GM18909 (cell line): ENCODE data around the gene ADAMTS2.

Experiments used
- ATAC-seq: cut with Tn5 transposase; IDR thresholded peaks from one replicate; pipeline ENCODE4 v1.9.1; 2021; ENCODE audit warnings: mild to moderate bottlenecking; ENCODE audit not compliant: unreplicated experiment, poor library complexity

The ADAMTS2 gene

DNA sequence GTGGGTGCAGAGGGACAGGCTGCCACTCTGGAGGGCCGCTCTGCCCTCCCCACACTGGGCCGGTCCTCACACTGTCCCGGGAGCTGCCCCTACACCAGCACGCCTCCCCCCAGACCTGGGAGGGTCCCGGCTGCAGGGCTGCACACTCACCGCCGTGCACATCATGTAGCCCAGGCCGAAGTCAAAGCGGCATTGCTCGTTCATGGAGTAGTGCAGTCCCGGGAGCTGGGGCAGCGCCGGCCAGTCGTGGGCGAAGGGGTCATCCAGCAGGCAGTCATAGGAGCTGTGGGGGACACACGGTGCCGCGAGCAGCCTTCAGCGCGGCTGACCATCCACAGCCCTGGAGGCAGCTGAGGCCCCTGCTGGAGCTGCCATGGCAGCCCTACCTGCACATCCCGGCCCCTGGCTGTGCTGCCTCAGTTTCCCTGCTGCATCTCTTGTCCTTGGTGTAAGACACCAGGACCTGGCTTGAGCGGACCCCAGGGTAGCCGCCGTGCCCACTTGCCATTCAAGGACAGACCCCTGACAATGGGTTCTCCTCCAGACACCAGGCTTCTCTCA, 191.8 kb downstream of the ADAMTS2 start:
- ATAC-seq = no peak

DNA sequence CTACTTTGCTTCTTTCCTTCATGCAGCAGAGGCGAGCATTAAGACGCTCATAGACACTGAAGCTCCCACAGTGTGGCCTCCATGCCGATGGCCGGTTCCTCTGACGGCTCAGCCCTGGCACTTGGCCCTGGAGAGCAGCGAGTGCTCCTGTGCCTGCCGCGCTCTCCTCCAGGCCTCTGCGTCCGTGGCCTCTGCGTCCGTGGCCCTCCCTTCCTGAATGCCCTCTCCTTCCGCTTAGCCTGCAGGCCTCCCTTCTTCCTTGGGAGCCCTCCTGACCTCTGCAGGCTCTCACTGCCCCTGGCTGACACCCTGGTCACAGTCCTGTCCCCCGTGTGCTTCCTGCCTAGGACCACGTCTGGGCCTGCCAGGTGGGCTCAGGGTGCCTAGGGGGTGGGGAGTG, 192.3 kb downstream of the ADAMTS2 start:
- no peak for ATAC-seq

DNA sequence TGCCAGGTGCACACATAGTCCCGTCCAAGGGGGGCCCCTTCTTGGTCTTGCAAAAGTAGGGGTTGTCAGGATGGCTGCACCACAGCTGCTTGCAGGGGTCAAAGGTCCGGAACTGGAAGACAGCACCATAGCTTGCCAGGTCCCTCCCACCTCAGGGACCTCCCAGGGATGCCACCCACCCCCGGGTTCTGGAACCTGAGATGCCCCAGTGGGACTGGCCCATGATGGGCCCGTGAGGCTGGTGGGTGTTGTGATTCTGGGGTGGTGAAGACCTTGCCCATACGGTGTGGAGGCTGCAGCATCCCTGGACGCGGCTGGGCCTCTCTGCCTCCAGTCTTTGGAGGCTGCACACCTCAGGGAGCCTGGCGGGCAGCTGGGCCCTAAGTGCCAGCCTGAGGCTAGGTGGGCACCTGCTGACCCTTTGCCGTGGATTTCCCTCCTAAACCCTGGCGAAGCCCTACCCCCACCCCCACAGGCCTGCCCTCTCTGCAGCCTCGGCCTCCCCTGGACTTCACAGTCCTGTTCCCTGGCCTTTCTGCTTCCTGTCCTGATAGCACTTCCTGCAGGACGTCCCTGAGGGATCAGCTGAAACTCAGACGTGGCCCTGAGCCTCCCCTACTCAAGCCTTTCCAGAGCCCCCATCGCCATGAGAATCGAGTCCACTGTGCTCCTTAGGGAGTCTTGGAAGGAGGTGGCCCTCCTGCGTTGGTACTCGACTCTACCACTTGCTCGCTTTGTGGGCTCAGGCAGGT, 192.9 kb downstream of the ADAMTS2 start:
- ATAC-seq = no peak

DNA sequence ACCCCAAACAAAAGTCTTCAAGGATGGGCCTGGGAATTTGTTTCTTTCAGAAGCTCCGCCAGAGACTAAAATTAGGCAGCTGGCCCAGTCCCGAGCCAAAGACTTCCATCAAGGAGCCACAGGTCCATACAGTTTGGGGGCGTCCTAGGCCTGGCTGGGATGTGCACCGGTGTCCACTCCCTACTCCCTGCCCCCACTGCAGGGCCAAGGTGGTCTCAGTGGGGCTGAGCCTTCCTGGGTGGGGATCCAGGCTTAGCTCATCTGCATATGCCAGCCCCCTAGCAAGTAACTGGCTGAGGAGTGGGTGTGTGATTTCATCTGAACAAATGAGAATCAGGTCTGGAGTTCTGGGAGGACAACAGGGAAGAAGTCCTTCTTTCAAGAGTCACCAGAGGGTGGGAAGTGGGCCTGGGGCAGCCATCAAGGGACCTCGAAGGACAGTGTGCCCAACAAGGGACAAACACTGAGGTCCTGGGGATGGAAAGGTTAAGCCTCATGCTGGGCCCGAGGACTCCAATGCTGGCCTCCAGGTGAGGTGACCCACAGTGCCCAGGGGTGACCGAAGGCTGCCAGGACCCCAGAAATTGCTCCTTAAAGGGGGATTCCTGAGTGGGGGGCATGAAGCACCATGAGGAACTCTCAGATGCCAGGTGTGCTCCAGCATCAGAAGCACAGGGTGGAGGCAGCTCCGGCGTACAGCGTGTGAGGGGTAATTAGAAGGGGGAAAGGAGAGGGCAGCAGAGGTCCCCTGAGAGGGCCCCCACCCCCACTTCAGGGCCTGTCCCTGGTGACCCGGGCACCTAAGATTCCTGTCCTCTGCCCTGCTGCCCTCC, 193.8 kb downstream of the ADAMTS2 start:
- ATAC-seq = no peak

DNA sequence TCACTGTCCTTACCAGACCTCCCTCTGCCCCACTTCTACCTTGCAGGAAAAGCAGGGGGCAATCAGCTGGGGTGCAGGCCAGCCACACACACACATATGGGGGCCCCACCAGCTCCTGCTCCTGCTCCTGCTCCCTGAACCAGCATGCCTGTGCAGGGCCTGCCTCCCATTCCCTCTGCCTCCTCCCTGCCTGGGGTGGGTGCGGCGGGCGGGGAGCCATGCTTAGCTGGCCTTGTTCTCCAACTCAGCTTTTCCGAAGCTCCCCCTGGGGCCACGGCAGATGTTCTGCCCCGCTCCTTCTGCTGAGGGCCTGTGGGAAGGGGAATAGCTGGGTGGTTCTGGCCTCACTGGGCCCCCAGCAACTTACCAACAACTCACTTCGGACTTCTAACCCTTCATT, 195.2 kb downstream of the ADAMTS2 start:
- ATAC-seq = no peak

DNA sequence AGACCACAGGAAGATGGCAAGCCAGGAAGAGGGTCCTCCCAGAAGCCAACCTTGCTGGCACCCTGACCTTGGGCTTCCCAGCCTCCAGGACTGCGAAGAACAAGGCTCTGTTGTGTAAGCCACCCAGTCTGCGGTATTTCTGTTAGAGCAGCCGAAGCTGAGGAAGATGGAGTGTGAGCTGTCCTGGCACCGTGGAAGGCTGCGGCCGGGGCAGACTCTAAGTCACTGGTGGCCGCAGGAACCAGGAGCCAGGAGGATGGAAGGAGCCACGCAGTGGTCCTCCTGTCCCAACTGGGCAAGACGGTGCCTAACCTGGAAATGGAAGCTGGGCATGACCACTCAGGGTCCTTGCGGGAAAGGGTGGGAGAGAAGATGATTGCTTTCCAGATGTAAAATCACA, 196.0 kb downstream of the ADAMTS2 start:
- no peak for ATAC-seq

DNA sequence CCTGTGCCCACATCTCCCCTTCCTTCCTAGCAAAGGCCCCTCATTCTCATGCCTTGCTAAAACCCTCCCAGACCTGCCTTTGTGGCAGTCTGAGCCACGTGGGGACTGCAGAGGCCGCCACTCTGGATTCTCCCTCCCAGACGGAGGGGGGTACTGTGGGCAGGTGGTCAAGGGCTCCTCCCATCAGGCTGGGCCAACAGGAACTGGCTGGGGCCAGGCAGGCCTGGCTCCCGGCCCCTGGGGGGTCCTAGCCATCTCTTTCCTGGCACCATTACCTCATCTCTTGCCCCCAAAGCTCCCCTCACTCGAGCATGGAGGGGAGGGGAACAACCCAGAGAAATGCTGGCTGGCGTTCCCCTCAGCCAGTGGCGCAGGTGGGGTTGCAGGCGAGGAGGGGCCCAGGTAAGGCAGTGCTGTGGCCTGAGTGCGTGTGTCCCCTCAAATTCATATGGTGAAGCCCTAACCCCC, 196.5 kb downstream of the ADAMTS2 start:
- ATAC-seq = no peak

DNA sequence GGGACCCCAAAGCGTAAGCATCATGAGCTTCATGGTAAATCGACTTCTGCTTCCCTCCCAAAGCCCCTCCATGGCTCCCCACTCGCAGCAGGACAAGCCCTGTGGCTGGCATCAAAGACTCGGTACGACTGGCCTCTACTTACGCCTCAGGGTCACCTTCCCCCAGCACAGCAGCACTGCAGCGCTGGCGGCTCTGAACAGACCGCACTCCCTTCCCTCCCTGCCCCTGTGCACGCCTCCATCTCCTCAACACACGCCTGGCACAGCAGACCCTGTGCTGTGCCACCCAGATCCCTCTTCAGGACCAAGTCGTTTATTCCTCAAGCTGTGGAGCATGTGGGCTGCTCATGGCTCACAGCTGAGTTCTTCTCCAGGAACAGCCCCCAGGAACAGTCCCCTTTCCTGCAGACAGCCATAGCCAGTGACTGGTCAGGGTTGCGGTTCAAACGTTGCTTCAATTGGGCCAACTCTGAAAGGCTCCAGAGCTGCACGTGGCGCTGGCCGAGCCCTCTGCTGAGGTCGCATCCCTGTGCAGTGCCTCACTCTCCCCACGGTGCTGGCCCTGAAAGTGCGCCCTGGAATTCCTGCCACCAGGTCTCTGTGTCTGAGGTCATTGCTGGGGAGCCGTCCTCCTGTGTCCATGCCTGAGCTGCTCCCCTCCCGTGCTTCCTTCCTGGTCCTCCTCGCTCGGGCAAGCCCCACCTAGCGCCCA, 197.1 kb downstream of the ADAMTS2 start:
- ATAC-seq = no peak

DNA sequence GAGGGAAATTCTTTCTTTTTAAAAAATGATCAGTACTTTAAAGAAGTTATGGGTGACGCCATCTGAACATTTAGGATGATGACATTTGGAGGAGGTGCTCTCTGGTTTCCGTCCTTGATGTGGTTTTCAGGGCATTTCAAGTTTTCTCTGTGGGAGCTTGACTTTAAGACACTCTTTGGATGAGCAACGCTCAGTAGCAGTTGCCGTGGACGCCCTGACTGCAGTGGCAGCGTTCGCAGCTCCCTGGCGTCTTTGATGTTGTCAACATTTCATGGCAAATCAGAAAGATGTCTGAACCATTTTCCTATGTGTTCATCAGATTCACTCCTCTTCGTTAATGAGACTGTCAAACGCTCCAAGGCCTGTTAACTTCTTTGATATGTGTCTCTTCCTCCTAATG, 199.0 kb downstream of the ADAMTS2 start:
- no peak for ATAC-seq

DNA sequence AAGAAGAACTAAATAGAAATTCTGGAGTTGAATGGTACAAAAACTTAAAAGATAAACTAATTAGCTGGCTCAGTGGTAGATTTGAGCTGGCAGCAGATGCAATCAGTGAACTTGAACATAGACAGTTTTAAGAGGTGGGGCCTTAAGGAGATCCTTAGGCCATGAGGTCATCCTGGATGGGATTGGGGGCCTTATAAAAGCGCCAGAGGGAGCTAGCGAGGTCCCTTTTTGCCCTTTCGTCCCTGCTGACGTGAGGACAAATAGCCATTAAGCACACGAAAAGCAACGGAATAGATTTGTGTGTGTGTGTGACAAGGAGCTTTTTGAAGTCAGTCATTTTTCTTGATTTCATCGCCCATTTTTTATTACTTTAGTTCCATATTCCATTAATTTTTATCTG, 201.8 kb downstream of the ADAMTS2 start:
- no peak for ATAC-seq

DNA sequence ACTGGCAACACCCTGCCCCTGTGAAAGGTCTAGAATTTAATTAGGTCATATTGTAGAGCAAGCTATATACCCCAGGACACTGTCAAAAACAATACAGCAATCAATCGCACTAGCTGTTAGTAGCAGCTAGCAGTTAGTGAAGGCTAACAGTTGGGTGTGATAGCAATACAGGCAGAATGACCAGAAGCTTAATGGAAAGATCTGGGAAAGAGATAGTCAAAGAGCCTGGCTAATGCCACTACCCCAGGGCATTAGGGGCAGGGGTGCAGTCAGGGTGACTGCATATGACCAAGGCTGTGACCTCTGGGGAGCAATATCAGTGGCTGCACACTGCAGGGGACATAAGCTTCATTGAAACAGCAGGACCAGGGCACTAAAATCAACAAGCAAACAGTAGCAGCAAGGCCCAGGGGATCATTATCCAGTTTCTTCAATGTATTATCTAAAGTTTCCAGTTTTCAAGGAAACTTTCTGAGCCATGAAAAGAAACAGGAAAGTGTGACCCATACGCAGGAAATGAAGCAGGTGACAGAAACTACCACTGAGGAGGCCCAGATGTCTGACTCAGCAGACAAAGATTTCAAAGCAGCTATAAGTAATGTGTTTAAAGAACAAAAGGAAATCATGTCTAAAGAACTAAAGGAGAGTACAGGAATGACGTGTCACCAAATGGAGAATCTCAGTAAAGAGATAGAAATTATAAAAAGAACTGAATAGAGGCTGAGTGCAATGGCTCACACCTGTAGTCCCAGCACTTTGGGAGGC, 202.6 kb downstream of the ADAMTS2 start:
- ATAC-seq = no peak

DNA sequence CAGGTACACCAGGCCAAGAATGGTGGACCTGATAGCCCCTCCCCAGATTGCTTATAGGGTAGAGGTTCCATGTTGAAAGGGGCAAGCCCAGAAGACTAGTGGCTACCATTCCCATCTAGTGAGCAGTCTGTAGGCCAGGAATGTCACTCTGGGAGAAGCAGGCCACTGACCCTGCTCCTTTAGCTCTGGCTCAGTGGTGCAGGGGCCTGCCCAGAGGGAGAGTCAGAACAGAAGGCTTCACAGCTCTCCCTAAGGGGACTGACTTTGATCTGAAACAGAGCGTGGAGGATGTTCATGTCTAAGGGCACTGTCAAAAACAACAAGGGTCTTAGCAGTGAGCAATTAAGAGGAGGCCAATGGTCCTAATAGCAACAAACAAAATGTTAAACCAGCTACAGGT, 203.4 kb downstream of the ADAMTS2 start:
- no peak for ATAC-seq

DNA sequence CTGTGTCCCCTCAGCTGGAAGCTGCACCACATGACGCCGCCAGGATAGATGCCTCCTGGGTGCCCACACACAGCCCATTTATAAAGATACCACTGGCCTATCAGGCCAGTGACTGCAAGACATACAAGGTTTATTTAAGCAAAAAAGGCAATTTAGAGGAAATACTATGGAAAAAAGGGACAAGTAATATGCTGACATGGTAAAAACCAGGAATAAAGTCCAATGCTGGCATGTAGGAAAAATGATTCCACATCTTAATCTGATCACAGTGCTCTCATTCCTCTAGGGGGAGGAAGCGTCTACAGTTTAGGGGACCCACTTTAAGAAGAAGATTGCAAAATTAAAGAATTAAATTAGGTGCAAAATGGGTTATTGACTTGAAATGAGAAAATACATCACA, 205.0 kb downstream of the ADAMTS2 start:
- ATAC-seq = no peak

DNA sequence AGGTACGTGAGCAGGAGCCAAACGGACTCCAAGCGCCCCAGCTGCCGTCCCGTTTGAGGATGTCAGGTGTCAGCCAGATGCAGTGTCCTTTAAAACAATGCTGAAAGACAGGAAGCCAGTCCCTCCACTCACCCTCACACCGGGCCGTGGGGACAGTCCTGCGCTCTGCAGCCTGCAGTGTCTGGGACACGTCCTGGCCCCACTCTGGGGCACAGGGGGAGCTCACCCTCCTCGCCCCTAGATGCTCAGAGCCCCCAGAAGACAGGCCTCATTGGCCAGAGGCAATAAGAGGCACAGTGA, 205.4 kb downstream of the ADAMTS2 start:
- ATAC-seq = no peak

DNA sequence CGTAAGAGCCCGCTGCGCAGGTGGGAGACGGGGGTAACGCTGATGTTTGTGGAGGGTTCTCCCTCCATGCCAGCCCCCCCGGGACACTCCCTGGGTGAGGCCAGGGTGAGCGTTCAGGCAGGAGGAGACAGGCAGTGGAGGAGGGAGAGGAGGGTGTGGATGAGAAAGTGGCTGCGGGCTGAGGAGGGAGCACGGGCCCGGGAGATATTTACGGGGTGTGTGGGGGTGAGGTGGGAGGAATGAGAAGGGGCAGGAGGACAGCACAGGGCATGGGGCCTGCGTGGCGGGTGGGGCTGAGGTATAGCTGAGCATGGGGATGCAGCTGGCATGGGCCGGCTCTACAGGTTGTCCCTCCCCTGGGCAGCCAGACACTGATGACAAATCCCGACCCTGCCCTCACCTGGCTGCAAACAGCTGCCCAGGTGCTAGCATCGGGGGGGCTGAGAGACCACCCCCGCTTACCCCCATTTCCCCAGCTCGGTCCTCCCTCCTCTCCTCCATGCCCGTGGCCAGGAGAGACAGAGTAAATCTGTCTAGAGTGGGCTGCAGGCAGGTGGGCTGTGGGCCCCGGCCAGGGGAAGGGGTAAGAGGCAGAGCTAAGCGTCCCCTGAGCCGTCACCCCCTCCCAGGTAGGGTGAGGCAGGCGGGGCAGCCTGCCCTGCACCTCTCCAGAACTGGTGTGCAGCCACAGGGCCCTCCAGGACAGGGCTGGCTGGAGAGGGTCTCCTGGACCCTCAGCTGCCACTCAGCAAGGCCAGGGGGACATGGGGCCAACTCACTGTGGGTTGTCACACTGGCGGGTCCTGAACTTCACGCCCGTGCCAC, 205.9 kb downstream of the ADAMTS2 start:
- no peak for ATAC-seq

DNA sequence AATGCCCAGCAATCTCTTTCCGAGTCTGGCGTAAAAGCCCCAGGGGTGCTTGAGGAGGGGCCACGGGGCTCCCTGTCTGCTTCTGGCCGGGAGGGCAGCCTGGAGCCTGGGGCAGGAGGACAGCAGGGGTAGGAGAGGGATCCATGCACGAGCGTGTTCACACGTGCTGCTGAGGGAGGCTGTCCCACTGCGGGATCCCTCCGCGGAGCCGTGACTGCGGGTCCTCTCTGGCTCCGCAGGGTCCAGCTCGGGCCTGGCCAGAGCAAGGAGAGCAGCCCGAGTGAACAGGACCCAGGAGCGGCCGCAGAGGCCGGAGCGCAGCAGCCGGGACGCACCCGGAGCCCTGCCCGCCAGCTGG, 206.7 kb downstream of the ADAMTS2 start:
- no peak for ATAC-seq

DNA sequence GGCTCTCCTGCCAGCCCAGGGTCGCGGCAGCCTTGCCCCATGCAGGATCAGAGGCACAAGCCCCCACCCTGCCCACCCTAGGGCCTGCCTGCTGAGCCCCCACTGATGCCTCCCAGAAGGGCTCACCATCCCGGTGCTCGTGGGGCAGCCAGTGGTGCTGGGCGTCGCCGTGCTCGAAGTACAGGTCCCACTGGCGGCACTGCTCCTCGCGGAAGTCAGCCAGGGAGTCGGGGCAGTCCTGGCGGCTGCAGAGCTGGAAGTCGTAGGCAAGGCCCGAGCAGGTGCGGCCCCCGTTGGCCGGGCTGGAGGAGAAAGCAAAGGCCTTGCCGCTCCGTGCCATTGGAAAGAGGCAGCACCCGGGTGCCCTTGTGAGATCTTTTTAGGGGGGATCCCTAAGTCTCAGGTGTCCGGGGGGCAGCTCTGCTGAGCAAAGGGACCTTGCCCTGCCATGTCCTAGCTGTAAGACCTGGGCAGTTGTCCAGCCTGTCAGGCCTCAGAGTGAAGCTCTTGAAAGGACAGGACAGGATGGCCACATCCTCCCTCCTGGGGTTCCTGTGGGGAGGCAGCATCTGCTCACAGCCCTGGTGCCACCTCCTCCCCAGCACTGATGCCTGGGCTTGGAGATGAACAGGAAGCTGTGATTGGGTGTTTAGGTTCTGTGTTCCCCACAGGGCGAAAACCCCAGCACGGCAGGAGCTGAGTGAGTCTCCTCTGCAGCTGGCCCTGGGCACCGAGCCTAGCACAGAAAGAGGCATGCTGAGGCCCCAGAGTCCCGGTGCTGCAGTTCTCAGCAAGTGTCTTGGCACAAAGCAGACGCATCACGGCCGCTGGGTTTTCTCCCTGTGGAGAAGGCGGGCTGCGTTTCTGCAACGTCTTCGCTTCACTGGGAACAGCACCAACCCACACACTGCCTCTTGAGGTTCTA, 207.4 kb downstream of the ADAMTS2 start:
- no peak for ATAC-seq

DNA sequence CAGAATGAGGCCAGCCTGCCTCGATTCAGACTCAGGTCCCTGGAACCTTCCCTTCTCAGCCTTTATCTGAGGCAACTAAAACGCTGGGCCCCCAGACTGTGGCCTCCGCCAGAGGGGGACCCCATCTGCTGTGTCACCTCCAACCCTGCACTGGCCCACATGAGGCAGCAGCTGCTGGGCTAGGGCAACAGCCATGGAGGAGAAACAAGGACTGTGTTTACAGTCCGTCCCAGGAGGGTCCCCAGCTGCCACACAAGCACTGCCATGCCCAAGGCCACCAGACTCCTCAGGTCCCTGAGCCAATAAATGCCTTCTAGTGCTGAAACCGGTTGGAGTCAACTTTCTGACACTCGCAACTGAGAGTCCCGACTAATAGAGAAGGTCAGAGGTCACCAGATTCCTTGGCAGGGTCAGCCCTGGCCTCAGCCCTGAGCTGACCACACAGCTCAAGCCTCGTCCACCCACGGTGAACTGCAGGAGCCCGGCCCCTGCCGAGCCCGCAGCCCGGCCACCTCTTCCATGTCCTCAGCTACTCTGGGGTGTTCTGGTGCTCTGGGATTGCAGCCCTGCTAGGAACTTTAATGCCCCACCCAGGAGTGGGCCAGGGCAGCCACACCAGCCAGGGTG, 208.1 kb downstream of the ADAMTS2 start:
- no peak for ATAC-seq
